Activated T-cell treated with anti-CD3 and anti-CD28 coated beads, Interleukin-2, amount 50 U/mL, for 24 hours (primary cell): ENCODE data around the gene OR52W1.
A peak's percentile ranks its signal among the peaks of the same experiment; 100 is the strongest.

ENCODE experiments used
- DNase-seq: peaks from one replicate; pipeline ENCODE4 v3.0.0-alpha.2; 2020
- H3K27ac Mint-ChIP-seq: 2 replicates; pipeline ENCODE4 v1.8.0; 2020; ENCODE audit warnings: mild to moderate bottlenecking, mixed read lengths
- H3K27me3 Mint-ChIP-seq: 2 replicates; pipeline ENCODE4 v1.8.0; 2020; ENCODE audit warnings: mixed read lengths
- H3K36me3 Mint-ChIP-seq: 2 replicates; pipeline ENCODE4 v1.8.0; 2020; ENCODE audit warnings: low read depth, mixed read lengths
- H3K4me1 Mint-ChIP-seq: 2 replicates; pipeline ENCODE4 v1.8.0; 2020; ENCODE audit warnings: low read depth, mixed read lengths
- H3K4me3 Mint-ChIP-seq: 2 replicates; pipeline ENCODE4 v1.8.0; 2020; ENCODE audit warnings: mild to moderate bottlenecking, moderate library complexity, mixed read lengths
- H3K9me3 Mint-ChIP-seq: 2 replicates; pipeline ENCODE4 v1.8.0; 2020; ENCODE audit warnings: mixed read lengths

OR52W1 gene

GRCh38 chr11:6205366-6205765 is 6.3 kb downstream of the OR52W1 start, which contains the start of gene C11orf42:
Gene C11orf42 (plus strand): TSS chr11:6205557. CDS start chr11:6205616, 59 bp downstream.
- H3K27ac Mint-ChIP-seq = no peak within 1 kb of the TSS
- DNase-seq = no peak
- no peaks in the 10 kb centered on the region for H3K9me3 Mint-ChIP-seq
- no peak within 1 kb of the TSS for H3K4me3 Mint-ChIP-seq
- peaks cover 35% of the 10 kb centered on the region for H3K4me1 Mint-ChIP-seq
- peaks cover 61% of the 10 kb centered on the region for H3K36me3 Mint-ChIP-seq
- no peaks in the 10 kb centered on the region for H3K27me3 Mint-ChIP-seq

- no peak for DNase-seq
- no peaks in the 10 kb centered on the region for H3K9me3 Mint-ChIP-seq
- H3K4me3 Mint-ChIP-seq = no peak overlapping the region
- no peak overlapping the region for H3K27ac Mint-ChIP-seq
- H3K4me1 Mint-ChIP-seq = peaks cover 25% of the 10 kb centered on the region
- no peaks in the 10 kb centered on the region for H3K27me3 Mint-ChIP-seq
- peaks cover 64% of the 10 kb centered on the region for H3K36me3 Mint-ChIP-seq
These were observed 7.6 kb downstream of the OR52W1 start for GRCh38 chr11:6206456-6207180.

DNA sequence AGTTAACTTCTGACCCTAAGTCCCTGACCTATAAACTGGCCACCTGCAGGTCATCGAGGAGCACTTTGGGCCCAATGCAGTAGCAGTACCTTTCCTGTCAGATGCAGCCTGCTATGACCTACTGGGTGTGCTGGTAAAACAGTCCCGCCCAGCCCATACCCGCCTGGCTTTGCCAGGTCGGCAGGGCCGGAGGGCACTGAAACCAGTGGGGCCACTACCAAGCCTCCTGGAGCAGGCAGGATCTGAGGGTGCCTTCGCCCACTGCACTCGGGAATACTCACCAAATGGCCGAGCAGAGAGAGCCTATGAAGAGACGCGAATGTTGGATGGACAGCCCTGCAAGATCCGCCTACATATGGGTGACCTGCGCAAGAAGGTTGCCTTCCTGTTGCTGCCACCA is 10.8 kb downstream of the OR52W1 start:
- Mint-ChIP-seq H3K27me3 (no peaks in the 10 kb centered on the region), H3K36me3 (peaks cover 57% of the 10 kb centered on the region), H3K9me3 (no peaks in the 10 kb centered on the region), H3K4me3 (no peak overlapping the region), H3K4me1 (no peaks in the 10 kb centered on the region), H3K27ac (no peak overlapping the region)
- no peak for DNase-seq

DNA sequence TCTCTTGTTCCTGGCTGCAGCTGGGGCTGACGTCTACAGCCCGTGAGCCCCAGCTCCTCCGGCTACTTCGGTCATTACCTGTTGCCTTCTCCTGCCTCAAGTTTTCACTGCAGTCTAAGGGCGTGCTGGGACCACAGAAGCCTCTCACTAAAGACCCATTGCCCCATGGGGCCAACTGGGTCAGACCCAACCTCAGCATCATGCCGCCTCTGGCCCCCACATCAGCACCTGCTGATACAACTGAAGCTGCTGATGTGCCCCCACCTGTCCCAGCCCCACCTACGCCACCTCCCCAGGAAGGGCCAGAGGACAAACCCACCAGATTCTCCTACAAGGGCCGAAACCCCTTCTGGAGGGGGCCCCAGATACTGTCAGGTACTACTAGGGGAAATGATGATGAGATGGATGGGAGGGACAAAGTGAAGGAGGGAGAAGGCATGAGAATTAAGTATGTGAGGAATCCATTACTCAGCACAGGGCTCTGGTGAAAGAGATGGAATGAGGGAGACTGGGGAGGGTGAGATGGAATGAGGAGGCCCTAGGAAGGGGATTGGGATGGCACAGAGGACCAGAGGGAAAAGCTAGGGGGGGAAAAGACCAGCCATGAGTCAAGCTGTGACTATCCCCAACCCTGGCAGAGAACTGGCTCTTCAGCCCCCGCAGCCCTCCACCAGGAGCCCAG is 11.4 kb downstream of the OR52W1 start:
- H3K27ac Mint-ChIP-seq = no peak overlapping the region
- H3K4me1 Mint-ChIP-seq = no peaks in the 10 kb centered on the region
- no peak for DNase-seq
- H3K36me3 Mint-ChIP-seq = peaks cover 56% of the 10 kb centered on the region
- no peaks in the 10 kb centered on the region for H3K9me3 Mint-ChIP-seq
- H3K27me3 Mint-ChIP-seq = no peaks in the 10 kb centered on the region
- no peak overlapping the region for H3K4me3 Mint-ChIP-seq

- H3K27ac Mint-ChIP-seq = no peak overlapping the region
- no peak for DNase-seq
- no peak overlapping the region for H3K4me3 Mint-ChIP-seq
- H3K36me3 Mint-ChIP-seq = peaks cover 54% of the 10 kb centered on the region
- no peaks in the 10 kb centered on the region for H3K9me3 Mint-ChIP-seq
- H3K4me1 Mint-ChIP-seq = peaks cover 2% of the 10 kb centered on the region
- no peaks in the 10 kb centered on the region for H3K27me3 Mint-ChIP-seq
These were observed 15.5 kb downstream of the OR52W1 start for GRCh38 chr11:6214530-6214929.

DNA sequence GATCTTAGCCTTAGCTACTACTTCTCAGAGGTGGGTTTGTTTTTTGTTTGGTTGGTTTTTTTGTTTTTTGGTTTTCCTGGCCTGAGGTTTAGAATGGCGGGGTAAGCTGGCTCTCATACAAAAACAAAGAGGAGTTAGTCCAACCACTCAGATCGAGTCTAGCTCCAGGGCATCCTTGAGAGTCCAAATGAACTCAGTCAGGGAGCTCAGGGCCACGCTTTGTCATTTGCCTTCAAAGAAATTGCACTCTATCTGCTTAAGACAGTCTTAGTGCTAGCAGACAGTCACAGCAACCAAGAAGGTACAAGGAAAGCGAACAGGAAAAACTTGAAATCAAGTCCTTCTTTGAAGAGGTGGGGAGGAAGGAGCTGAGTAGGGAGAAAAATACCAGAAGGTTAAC is 17.5 kb downstream of the OR52W1 start:
- no peak for DNase-seq
- Mint-ChIP-seq H3K9me3 (no peaks in the 10 kb centered on the region), H3K27ac (no peak overlapping the region), H3K36me3 (peaks cover 55% of the 10 kb centered on the region), H3K27me3 (no peaks in the 10 kb centered on the region), H3K4me1 (peaks cover 4% of the 10 kb centered on the region), H3K4me3 (no peak overlapping the region)

DNA sequence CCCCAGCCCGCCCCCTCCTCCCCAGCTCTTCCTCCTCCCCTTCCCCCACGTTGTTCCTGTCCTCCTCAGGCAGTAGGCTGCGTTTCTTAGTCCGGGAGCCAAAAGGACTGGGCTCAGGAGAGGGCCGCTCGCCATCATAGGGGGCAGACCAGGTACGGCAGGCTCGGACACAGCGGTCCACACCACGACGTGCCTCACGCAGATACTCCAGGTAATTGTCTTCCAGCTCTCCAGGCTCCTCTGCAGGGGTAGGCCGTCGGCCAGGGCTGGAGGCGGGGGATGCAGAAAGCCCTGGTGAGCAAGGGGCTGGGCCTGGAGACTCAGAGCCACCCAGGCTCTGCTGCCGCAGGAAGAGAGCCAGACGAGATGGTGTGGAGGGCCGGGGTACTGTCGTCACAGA is 18.7 kb downstream of the OR52W1 start:
- no peaks in the 10 kb centered on the region for H3K27me3 Mint-ChIP-seq
- DNase-seq = no peak
- H3K4me1 Mint-ChIP-seq = peaks cover 4% of the 10 kb centered on the region
- no peaks in the 10 kb centered on the region for H3K9me3 Mint-ChIP-seq
- no peak overlapping the region for H3K4me3 Mint-ChIP-seq
- H3K27ac Mint-ChIP-seq = no peak overlapping the region
- peaks cover 68% of the 10 kb centered on the region for H3K36me3 Mint-ChIP-seq

GRCh38 chr11:6219359-6219758 is 20.3 kb downstream of the OR52W1 start:
- no peak for DNase-seq
- H3K27ac Mint-ChIP-seq = peak overlapping the region; percentile 19

DNA sequence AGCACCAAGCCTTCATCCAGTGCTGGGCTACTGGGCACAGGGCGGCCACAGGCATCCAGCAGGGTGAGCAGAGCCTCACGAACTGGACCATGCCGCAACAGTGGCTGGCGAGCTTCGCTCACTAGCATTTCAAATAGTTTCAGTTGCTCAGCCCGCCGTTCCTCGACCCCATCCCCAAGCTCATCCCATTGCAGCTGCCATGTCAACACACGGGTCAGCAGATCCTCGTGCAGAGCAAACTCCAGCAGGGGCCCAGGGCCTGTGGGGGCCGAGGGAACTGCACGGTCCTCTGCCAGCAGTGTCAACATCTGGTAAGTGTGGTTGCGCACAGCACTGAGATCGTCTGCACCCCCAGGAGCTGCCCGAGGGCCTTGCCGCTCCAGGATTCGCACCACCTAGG is 24.8 kb downstream of the OR52W1 start:
- Mint-ChIP-seq H3K36me3 (peaks cover 60% of the 10 kb centered on the region), H3K4me3 (no peak overlapping the region), H3K9me3 (no peaks in the 10 kb centered on the region), H3K27ac (no peak overlapping the region), H3K4me1 (peaks cover 26% of the 10 kb centered on the region), H3K27me3 (no peaks in the 10 kb centered on the region)
- DNase-seq = no peak

More at GRCh38 chr11:6219359-6219758, 20.3 kb downstream of the OR52W1 start:
- H3K27me3 Mint-ChIP-seq = no peaks in the 10 kb centered on the region
- no peak overlapping the region for H3K4me3 Mint-ChIP-seq
- peaks cover 4% of the 10 kb centered on the region for H3K4me1 Mint-ChIP-seq
- peaks cover 80% of the 10 kb centered on the region for H3K36me3 Mint-ChIP-seq
- H3K9me3 Mint-ChIP-seq = no peaks in the 10 kb centered on the region

DNA sequence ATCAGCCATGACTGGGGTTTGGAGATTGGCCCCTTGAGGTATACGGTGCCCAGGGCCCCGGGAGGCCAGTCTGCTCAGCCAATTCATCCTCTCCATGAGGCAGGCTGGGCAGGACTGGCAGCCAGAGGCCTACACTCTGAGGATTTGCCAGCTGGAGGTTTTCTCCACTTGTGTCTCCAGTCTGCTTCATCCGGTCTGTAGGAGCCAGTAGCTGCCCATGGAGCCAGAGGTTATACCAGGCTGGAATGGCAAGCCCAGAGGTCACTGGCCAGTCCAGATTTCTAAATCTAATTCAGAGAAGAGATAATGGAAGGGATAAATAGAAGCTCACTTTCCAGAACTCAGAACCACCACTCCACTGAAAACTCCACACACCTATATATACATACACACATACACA is 25.4 kb downstream of the OR52W1 start:
- Mint-ChIP-seq H3K9me3 (no peaks in the 10 kb centered on the region), H3K36me3 (peaks cover 61% of the 10 kb centered on the region), H3K27ac (no peak overlapping the region), H3K27me3 (no peaks in the 10 kb centered on the region), H3K4me3 (no peak overlapping the region), H3K4me1 (peaks cover 30% of the 10 kb centered on the region)
- DNase-seq = no peak

GRCh38 chr11:6225024-6225423 is 26.0 kb downstream of the OR52W1 start:
- Mint-ChIP-seq H3K9me3 (no peaks in the 10 kb centered on the region), H3K36me3 (peaks cover 60% of the 10 kb centered on the region), H3K4me3 (no peak overlapping the region), H3K27ac (no peak overlapping the region), H3K4me1 (peaks cover 34% of the 10 kb centered on the region), H3K27me3 (no peaks in the 10 kb centered on the region)
- DNase-seq = no peak

DNA sequence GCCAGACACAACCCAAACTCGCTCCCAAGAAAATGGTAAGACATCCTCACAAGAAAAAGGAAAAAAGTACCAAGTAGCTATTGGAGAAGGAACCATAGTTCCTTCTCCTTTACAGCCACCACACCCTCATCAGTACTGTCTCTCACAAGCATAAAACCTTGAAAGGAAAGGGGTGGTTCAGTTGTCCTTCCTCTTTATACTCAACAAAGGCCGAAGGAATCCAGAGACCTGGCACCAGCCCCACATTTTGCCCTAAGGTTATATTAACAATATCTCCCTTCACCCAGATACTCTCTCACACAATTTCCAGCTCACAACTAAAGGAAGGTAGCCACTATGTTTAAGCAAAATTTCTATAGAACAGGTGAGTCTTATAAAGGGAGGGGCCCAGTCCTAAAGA is 26.9 kb downstream of the OR52W1 start:
- Mint-ChIP-seq H3K27me3 (no peaks in the 10 kb centered on the region), H3K36me3 (peaks cover 54% of the 10 kb centered on the region), H3K9me3 (no peaks in the 10 kb centered on the region), H3K27ac (no peak overlapping the region), H3K4me3 (no peak overlapping the region), H3K4me1 (peaks cover 42% of the 10 kb centered on the region)
- no peak for DNase-seq

DNA sequence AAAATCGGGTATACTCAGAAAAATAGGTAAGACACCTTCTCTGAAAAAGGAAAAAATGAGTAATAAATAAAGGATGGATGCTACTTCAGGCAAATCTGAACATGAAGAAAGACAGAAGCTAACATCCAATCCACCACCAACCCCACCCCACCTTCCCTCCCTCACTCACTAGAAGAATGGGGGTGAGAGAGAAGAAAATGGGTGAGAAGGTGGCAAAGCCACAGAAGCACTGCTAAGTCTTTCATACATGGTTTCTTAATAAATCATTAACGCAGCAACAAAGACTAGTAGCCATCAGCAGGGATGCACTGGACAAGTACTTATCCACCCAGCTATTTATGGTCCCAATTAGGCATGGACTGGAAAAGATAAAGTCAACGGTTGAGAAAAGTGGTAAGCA is 29.5 kb downstream of the OR52W1 start:
- Mint-ChIP-seq H3K4me3 (no peak overlapping the region), H3K4me1 (peaks cover 60% of the 10 kb centered on the region), H3K27ac (no peak overlapping the region), H3K36me3 (peaks cover 35% of the 10 kb centered on the region), H3K27me3 (no peaks in the 10 kb centered on the region), H3K9me3 (no peaks in the 10 kb centered on the region)
- DNase-seq = no peak

GRCh38 chr11:6229911-6230310 is 30.9 kb downstream of the OR52W1 start:
- Mint-ChIP-seq H3K4me3 (no peak overlapping the region), H3K36me3 (peaks cover 28% of the 10 kb centered on the region), H3K27me3 (no peaks in the 10 kb centered on the region), H3K9me3 (no peaks in the 10 kb centered on the region), H3K27ac (peak overlapping the region; percentile 42), H3K4me1 (peaks cover 69% of the 10 kb centered on the region)
- DNase-seq = no peak

GRCh38 chr11:6232899-6233298 is 33.9 kb downstream of the OR52W1 start:
- Mint-ChIP-seq H3K36me3 (peaks cover 21% of the 10 kb centered on the region), H3K27me3 (no peaks in the 10 kb centered on the region), H3K9me3 (no peaks in the 10 kb centered on the region), H3K27ac (no peak overlapping the region), H3K4me3 (peak overlapping the region; percentile 99), H3K4me1 (peaks cover 54% of the 10 kb centered on the region)
- DNase-seq = no peak
